GM21423 (cell line): Measurements from ENCODE around the gene PCIF1.

ENCODE experiments used
- ATAC-seq: cut with Tn5 transposase; IDR thresholded peaks from one replicate; pipeline ENCODE4 v1.9.1; 2021; ENCODE audit warnings: mild to moderate bottlenecking, moderate library complexity; ENCODE audit not compliant: unreplicated experiment

Gene PCIF1

GRCh38 chr20:45964006-45964400 lies 29.5 kb downstream of the PCIF1 start:
- ATAC-seq, result no peak

GRCh38 chr20:45965169-45966002 lies 30.9 kb downstream of the PCIF1 start:
- no peak for ATAC-seq

- ATAC-seq, result no peak
Observed at GRCh38 chr20:45967551-45968080, 33.1 kb downstream of the PCIF1 start.

GRCh38 chr20:45968081-45968671 lies 33.7 kb downstream of the PCIF1 start:
- no peak for ATAC-seq

GRCh38 chr20:45968801-45969711 lies 34.6 kb downstream of the PCIF1 start:
- ATAC-seq, result no peak

- ATAC-seq, result no peak
Observed at GRCh38 chr20:45969712-45970634, 35.5 kb downstream of the PCIF1 start.

GRCh38 chr20:45970646-45971424 lies 36.4 kb downstream of the PCIF1 start:
- ATAC-seq, result peak; percentile 6

GRCh38 chr20:45971425-45971674 lies 36.9 kb downstream of the PCIF1 start:
- peak; percentile 20 for ATAC-seq

GRCh38 chr20:45971675-45972499 lies 37.4 kb downstream of the PCIF1 start, which contains the start of gene ZNF335:
Gene ZNF335, minus strand, starts transcription at chr20:45972203. Its CDS starts 793 bp downstream, at chr20:45971410.
- ATAC-seq, result peak; percentile 67

- no peak for ATAC-seq
Observed at GRCh38 chr20:45972500-45973183, 38.2 kb downstream of the PCIF1 start.

- no peak for ATAC-seq
Observed at GRCh38 chr20:45974896-45975565, 40.5 kb downstream of the PCIF1 start.

GRCh38 chr20:45975686-45976085 lies 41.2 kb downstream of the PCIF1 start:
- no peak for ATAC-seq

- ATAC-seq, result no peak
Observed at GRCh38 chr20:45976086-45976485, 41.6 kb downstream of the PCIF1 start.

GRCh38 chr20:45981261-45981660 lies 46.8 kb downstream of the PCIF1 start:
- ATAC-seq, result no peak

- no peak for ATAC-seq
Observed at GRCh38 chr20:45983279-45983743, 48.8 kb downstream of the PCIF1 start.

GRCh38 chr20:45985573-45985972 lies 51.1 kb downstream of the PCIF1 start:
- no peak for ATAC-seq

- ATAC-seq, result no peak
Observed at GRCh38 chr20:45987108-45987780, 52.8 kb downstream of the PCIF1 start.
